Measurements from ENCODE around the gene TIMM44.

TIMM44 gene

GRCh38 chr19:7912144-7912696 is 31.2 kb downstream of the TIMM44 start:
- DNase-seq, result no peak

- no peak for DNase-seq
These were observed 31.8 kb downstream of the TIMM44 start for GRCh38 chr19:7911508-7912143.

- no peak for DNase-seq
These were observed 32.9 kb downstream of the TIMM44 start for GRCh38 chr19:7910321-7911161.

GRCh38 chr19:7909471-7910067 is 33.9 kb downstream of the TIMM44 start:
- DNase-seq, result no peak

- no peak for DNase-seq
These were observed 34.6 kb downstream of the TIMM44 start for GRCh38 chr19:7908742-7909461.

GRCh38 chr19:7908078-7908699 is 35.3 kb downstream of the TIMM44 start:
- no peak for DNase-seq

- no peak for DNase-seq
These were observed 35.9 kb downstream of the TIMM44 start for GRCh38 chr19:7907544-7907943.

- no peak for DNase-seq
These were observed 36.3 kb downstream of the TIMM44 start for GRCh38 chr19:7907122-7907521.

GRCh38 chr19:7905859-7906258 is 37.6 kb downstream of the TIMM44 start:
- DNase-seq, result no peak

- DNase-seq, result no peak
These were observed 38.2 kb downstream of the TIMM44 start for GRCh38 chr19:7905268-7905667.

- DNase-seq, result peak; percentile 56 to 61
These were observed 39.1 kb downstream of the TIMM44 start for GRCh38 chr19:7904074-7905020.

- peak; percentile 100 for DNase-seq
These were observed 40.0 kb downstream of the TIMM44 start, which contains the start of gene MAP2K7 for GRCh38 chr19:7903244-7904073. MAP2K7 (plus strand) TSS chr19:7903877; CDS start chr19:7903945, 68 bp downstream.

GRCh38 chr19:7902796-7903243 is 40.6 kb downstream of the TIMM44 start:
- no peak for DNase-seq

- no peak for DNase-seq
These were observed 42.1 kb downstream of the TIMM44 start for GRCh38 chr19:7901337-7901736.

GRCh38 chr19:7900931-7901330 is 42.5 kb downstream of the TIMM44 start:
- no peak for DNase-seq

- no peak for DNase-seq
These were observed 43.0 kb downstream of the TIMM44 start for GRCh38 chr19:7900401-7900870.

GRCh38 chr19:7899751-7900378 is 43.6 kb downstream of the TIMM44 start:
- DNase-seq, result no peak

GRCh38 chr19:7898967-7899366 is 44.5 kb downstream of the TIMM44 start:
- DNase-seq, result no peak

- no peak for DNase-seq
These were observed 46.2 kb downstream of the TIMM44 start for GRCh38 chr19:7897292-7897691.
